Endothelial cell of umbilical vein (primary cell): ENCODE measurements around the gene POLR2L. TPM values are rescaled to one million over a fixed set of nuclear protein-coding genes. Genes with fewer than 3 reads are reported as not detected.

Source experiments
- BruUV-seq: library from RNA; stranded (reverse); fragments of 400-500 nt; replicated peaks from 2 replicates; lab custom pipeline; 2021; lab: Mats Ljungman, UMichigan
- CTCF ChIA-PET: fragments of 300-600, 350-600 bp; sonication (Branson Sonifier 250); formaldehyde crosslinking; loops from one replicate; lab custom pipeline; 2021; ENCODE audit warnings: antibody characterized with exemption, inconsistent platforms; lab: Charles Lee
- POLR2A ChIA-PET: fragments of 300-600, 350-600 bp; sonication (Branson Sonifier 250); formaldehyde crosslinking; loops from one replicate; lab custom pipeline; 2021; ENCODE audit warnings: antibody characterized with exemption, inconsistent platforms; lab: Charles Lee
- DNase-seq: peaks from one replicate; pipeline ENCODE4 v3.0.0-alpha.2; 2011; ENCODE audit warnings: low read depth, low spot score
- FAIRE-seq: peaks from 2 replicates; lab custom pipeline; 2011; peaks lifted over from hg19 to GRCh38; lab: Jason Lieb, UNC
- H2AFZ ChIP-seq: 2 replicates; pipeline ENCODE4 v1.6.0; 2012; ENCODE audit warnings: low read depth, low read length, control low read depth, inconsistent platforms
- H3K27ac ChIP-seq: 2 replicates; pipeline ENCODE4 v1.5.1; 2011; ENCODE audit warnings: low read depth, mild to moderate bottlenecking, control low read depth, low read length, moderate library complexity; ENCODE audit not compliant: insufficient read depth
- H3K27me3 ChIP-seq, 2 experiments: 2 replicates each; pipeline versions ENCODE4 v1.6.0 to v1.6.1; 2011; ENCODE audit warnings: low read length in 2 of 2, mixed read lengths in 1 of 2; ENCODE audit not compliant: control insufficient read depth in 2 of 2, insufficient read depth in 2 of 2
- H3K36me3 ChIP-seq, 2 experiments: 2 replicates in 1 of 2; 3 replicates in 1 of 2; pipeline ENCODE4 v1.5.1; 2011; ENCODE audit warnings: low read length in 2 of 2, mild to moderate bottlenecking in 1 of 2, moderate library complexity in 1 of 2; ENCODE audit not compliant: control insufficient read depth in 2 of 2, insufficient read depth in 2 of 2; ENCODE audit errors: extremely low read depth in 1 of 2
- H3K4me1 ChIP-seq: 3 replicates; pipeline ENCODE4 v1.5.1; 2011; ENCODE audit warnings: mild to moderate bottlenecking, low read length; ENCODE audit not compliant: control insufficient read depth, insufficient read depth; ENCODE audit errors: extremely low read depth
- H3K4me2 ChIP-seq: 2 replicates; pipeline ENCODE4 v1.6.1; 2011; ENCODE audit warnings: low read length, control low read depth, mixed read lengths; ENCODE audit not compliant: insufficient read depth
- H3K4me3 ChIP-seq, 3 experiments: fragments of 200-600 bp in 1 of 3; sonication (generic), shearing (Covaris generic) in 1 of 3; replicated peaks in 1 of 3; 2 replicates each; pipeline ENCODE4 v1.5.1; 2011 to 2016; ENCODE audit warnings: control low read depth in 3 of 3, low read length in 3 of 3, mild to moderate bottlenecking in 2 of 3, inconsistent platforms in 1 of 3, low read depth in 1 of 3, moderate library complexity in 1 of 3; ENCODE audit not compliant: insufficient read depth in 1 of 3
- H3K79me2 ChIP-seq: 2 replicates; pipeline ENCODE4 v1.6.0; 2012; ENCODE audit warnings: low read length, inconsistent platforms; ENCODE audit not compliant: control insufficient read depth, insufficient read depth
- H3K9ac ChIP-seq: replicated peaks from 2 replicates; pipeline ENCODE3; 2011; ENCODE audit warnings: low read length, control low read depth; ENCODE audit not compliant: insufficient read depth; ENCODE audit errors: extremely low read depth
- H3K9me1 ChIP-seq: replicated peaks from 3 replicates; pipeline ENCODE4 v1.6.0; 2011; ENCODE audit warnings: mild to moderate bottlenecking, low read length; ENCODE audit not compliant: control insufficient read depth, insufficient read depth; ENCODE audit errors: extremely low read depth
- H3K9me3 ChIP-seq: replicated peaks from 2 replicates; pipeline ENCODE4 v1.5.1; 2012; ENCODE audit warnings: low read length, inconsistent platforms; ENCODE audit not compliant: control insufficient read depth, insufficient read depth
- H4K20me1 ChIP-seq: replicated peaks from 2 replicates; pipeline ENCODE3; 2011; ENCODE audit warnings: mild to moderate bottlenecking, low read length; ENCODE audit not compliant: control insufficient read depth, insufficient read depth; ENCODE audit errors: extremely low read depth
- EZH2 ChIP-seq: IDR thresholded peaks from 2 replicates; pipeline ENCODE4 v1.6.1; 2012; ENCODE audit warnings: borderline replicate concordance, low read depth, mild to moderate bottlenecking, moderate library complexity, low read length, inconsistent platforms; ENCODE audit not compliant: severe bottlenecking
- GATA2 ChIP-seq: IDR thresholded peaks from 2 replicates; pipeline ENCODE4 v1.7.0; 2011; ENCODE audit warnings: low read depth, mild to moderate bottlenecking, moderate library complexity, mixed read lengths, low read length; ENCODE audit not compliant: insufficient read length, insufficient read depth
- JUN ChIP-seq: IDR thresholded peaks from 2 replicates; pipeline ENCODE4 v1.6.1; 2011; ENCODE audit warnings: borderline replicate concordance, low read depth; ENCODE audit not compliant: insufficient read length, insufficient read depth
- MAX ChIP-seq: IDR thresholded peaks from 2 replicates; pipeline ENCODE4 v1.6.1; 2011; ENCODE audit not compliant: insufficient read depth, insufficient read length
- MYC ChIP-seq: IDR thresholded peaks from one replicate; pipeline ENCODE4 v1.6.1; 2011; ENCODE audit warnings: mild to moderate bottlenecking, low read depth, low read length
- POLR2A ChIP-seq: IDR thresholded peaks from 2 replicates; pipeline ENCODE4 v1.6.1; 2012; ENCODE audit warnings: low read depth, mild to moderate bottlenecking, control low read depth, low read length
- dilution Hi-C: fragments of 300-500 bp; cut with MboI; formaldehyde crosslinking; loops from one replicate; pipeline ENCODE4 v1.15.0; 2019; ENCODE audit warnings: low sequenced_read_pairs; ENCODE audit not compliant: extremely low pct_ligation_motif_present
- intact Hi-C: fragments of 100-400 bp; cut with micrococcal nuclease; formaldehyde crosslinking; loops from one replicate; pipeline ENCODE4 v1.10.0; 2022
- polyA plus RNA-seq, 4 experiments: library from polyadenylated mRNA; depleted of rRNA in 3 of 4; stranded (reverse) in 3 of 4; unstranded in 1 of 4; fragments of >200 nt; gene quantifications; 2 replicates each; pipeline versions ENCODE4 v1.2.1 to v1.2.3, GENCODE V29; 2011 to 2012; ENCODE audit warnings: missing spikeins in 1 of 4
- total RNA-seq: library from RNA; stranded (reverse); gene quantifications from 2 replicates; pipeline ENCODE4 v1.2.3, GENCODE V29; 2021
- TF ChIP-seq, protein P1 (sequence below), 2 donors: IDR thresholded peaks; 1 replicate in 1 of 2; 2 replicates in 1 of 2; pipeline ENCODE4 v1.5.1; 2011; ENCODE audit warnings: low read length in 2 of 2, mild to moderate bottlenecking in 2 of 2, moderate library complexity in 2 of 2, control low read depth in 1 of 2, inconsistent platforms in 1 of 2, low read depth in 1 of 2; ENCODE audit not compliant: insufficient read depth in 1 of 2; ENCODE audit errors: extremely low read depth in 1 of 2

Gene POLR2L
- total and polyA plus RNA-seq, 2 donors (not counting 3 experiments of a cell fraction or from before 2014, with no cell fraction given), result 146 to 259 TPM

DNA sequence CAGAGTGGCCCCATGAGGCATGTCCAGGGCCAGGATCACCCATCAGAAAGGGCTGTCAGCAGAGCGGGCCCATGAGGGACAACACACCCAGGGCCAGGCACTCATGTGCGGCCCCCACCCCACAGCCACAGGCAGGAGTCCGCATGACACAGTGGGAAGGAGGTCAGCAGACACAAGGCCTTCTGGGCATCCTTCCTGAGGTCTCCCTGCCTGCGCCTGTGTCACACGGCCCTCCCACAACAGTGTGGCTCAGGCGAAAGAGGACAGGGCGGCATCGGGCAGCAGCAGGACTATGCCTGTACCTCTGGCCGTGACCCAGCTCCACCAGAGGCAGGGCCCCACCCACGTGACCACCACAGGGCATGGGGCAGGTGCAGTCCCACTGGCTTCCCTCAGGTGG, 41.2 kb upstream of the POLR2L start:
- DNase-seq (no peak), FAIRE-seq (no peak)
- no peak overlapping the region for H2AFZ ChIP-seq
- no peak overlapping the region for H3K9ac ChIP-seq
- TF ChIP-seq GATA2, result no peak
- no peak for TF ChIP-seq POLR2A
- no peak for TF ChIP-seq MAX
- TF ChIP-seq, protein P1, sequence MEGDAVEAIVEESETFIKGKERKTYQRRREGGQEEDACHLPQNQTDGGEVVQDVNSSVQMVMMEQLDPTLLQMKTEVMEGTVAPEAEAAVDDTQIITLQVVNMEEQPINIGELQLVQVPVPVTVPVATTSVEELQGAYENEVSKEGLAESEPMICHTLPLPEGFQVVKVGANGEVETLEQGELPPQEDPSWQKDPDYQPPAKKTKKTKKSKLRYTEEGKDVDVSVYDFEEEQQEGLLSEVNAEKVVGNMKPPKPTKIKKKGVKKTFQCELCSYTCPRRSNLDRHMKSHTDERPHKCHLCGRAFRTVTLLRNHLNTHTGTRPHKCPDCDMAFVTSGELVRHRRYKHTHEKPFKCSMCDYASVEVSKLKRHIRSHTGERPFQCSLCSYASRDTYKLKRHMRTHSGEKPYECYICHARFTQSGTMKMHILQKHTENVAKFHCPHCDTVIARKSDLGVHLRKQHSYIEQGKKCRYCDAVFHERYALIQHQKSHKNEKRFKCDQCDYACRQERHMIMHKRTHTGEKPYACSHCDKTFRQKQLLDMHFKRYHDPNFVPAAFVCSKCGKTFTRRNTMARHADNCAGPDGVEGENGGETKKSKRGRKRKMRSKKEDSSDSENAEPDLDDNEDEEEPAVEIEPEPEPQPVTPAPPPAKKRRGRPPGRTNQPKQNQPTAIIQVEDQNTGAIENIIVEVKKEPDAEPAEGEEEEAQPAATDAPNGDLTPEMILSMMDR (IDR thresholded peaks at IDR 0.05; ENCODE audit: extremely low read depth in 1 of 2, insufficient read depth in 1 of 2, low read depth in 1 of 2, low read length in 2 of 2), result no peak
- TF ChIP-seq MYC, result no peak
- TF ChIP-seq EZH2, result no peak
- TF ChIP-seq JUN, result no peak
- H3K4me1 ChIP-seq, result no peaks in the 10 kb centered on the region
- no peaks in the 10 kb centered on the region for H3K9me3 ChIP-seq
- H3K36me3 ChIP-seq, result peaks cover 3 to 5% of the 10 kb centered on the region in 2 experiments
- no peaks in the 10 kb centered on the region for H3K27me3 ChIP-seq
- no peak overlapping the region for H3K4me3 ChIP-seq
- H3K9me1 ChIP-seq, result no peaks in the 10 kb centered on the region
- H3K4me2 ChIP-seq, result no peak overlapping the region
- H3K79me2 ChIP-seq, result no peaks in the 10 kb centered on the region
- dilution Hi-C loops, result no loop called here
- H3K27ac ChIP-seq, result no peak overlapping the region
- intact Hi-C loops, result no loop called here
- BruUV-seq, result no TSS peak
- ChIA-PET POLR2A (no interaction called here), CTCF (no interaction called here)
- no peaks in the 10 kb centered on the region for H4K20me1 ChIP-seq
